Neural progenitor cell (in vitro differentiated cells): ENCODE results near the gene FBXO39. TPM values are rescaled to one million over a fixed set of nuclear protein-coding genes. Genes with fewer than 3 reads are reported as not detected.

Experiments
- DNase-seq: peaks from one replicate; pipeline ENCODE4 v3.0.0-alpha.2; 2016; ENCODE audit warnings: low spot score
- H2AFZ ChIP-seq: fragments of 200-600 bp; sonication (generic); replicated peaks from 2 replicates; pipeline ENCODE4 v1.6.1; 2016; ENCODE audit warnings: antibody characterized with exemption
- H3F3A ChIP-seq: fragments of 200-600 bp; sonication (generic); 2 replicates; pipeline ENCODE4 v1.6.1; 2016; ENCODE audit warnings: antibody characterized with exemption, low read depth
- H3K27ac ChIP-seq: fragments of 200-600 bp; sonication (generic); 2 replicates; pipeline ENCODE4 v1.5.1; 2016; ENCODE audit warnings: mild to moderate bottlenecking
- H3K27me3 ChIP-seq: fragments of 200-600 bp; sonication (generic); 2 replicates; pipeline ENCODE4 v1.6.1; 2016; ENCODE audit warnings: mild to moderate bottlenecking, moderate library complexity
- H3K36me3 ChIP-seq: fragments of 200-600 bp; sonication (generic); 2 replicates; pipeline ENCODE4 v1.5.1; 2016
- H3K4me1 ChIP-seq: fragments of 200-600 bp; sonication (generic); 2 replicates; pipeline ENCODE4 v1.6.1; 2016; ENCODE audit warnings: mixed run types
- H3K4me2 ChIP-seq: fragments of 200-600 bp; sonication (generic); 2 replicates; pipeline ENCODE4 v1.6.1; 2016
- H3K4me3 ChIP-seq: fragments of 200-600 bp; sonication (generic); 2 replicates; pipeline ENCODE4 v1.5.1; 2016
- H3K79me2 ChIP-seq: fragments of 200-600 bp; sonication (generic); 2 replicates; pipeline ENCODE4 v1.6.1; 2016; ENCODE audit warnings: low read depth
- H3K9ac ChIP-seq: fragments of 200-600 bp; sonication (generic); 2 replicates; pipeline ENCODE4 v1.6.1; 2016
- H3K9me3 ChIP-seq: fragments of 200-600 bp; sonication (generic); 2 replicates; pipeline ENCODE4 v1.5.1; 2016; ENCODE audit warnings: low read depth
- H4K20me1 ChIP-seq: fragments of 200-600 bp; sonication (generic); 2 replicates; pipeline ENCODE4 v1.6.1; 2016; ENCODE audit warnings: low read depth
- H3K27ac Mint-ChIP-seq: 3 replicates; pipeline ENCODE4 v1.8.0; 2021; ENCODE audit warnings: mixed read lengths
- H3K27me3 Mint-ChIP-seq: 2 replicates; pipeline ENCODE4 v1.8.0; 2022; ENCODE audit warnings: low read depth, mild to moderate bottlenecking, inconsistent platforms, moderate library complexity, mixed read lengths; ENCODE audit not compliant: insufficient read depth
- H3K36me3 Mint-ChIP-seq: 3 replicates; pipeline ENCODE4 v1.8.0; 2021; ENCODE audit warnings: mixed read lengths
- H3K4me1 Mint-ChIP-seq: 3 replicates; pipeline ENCODE4 v1.8.0; 2021; ENCODE audit warnings: mixed read lengths
- H3K4me3 Mint-ChIP-seq: 3 replicates; pipeline ENCODE4 v1.8.0; 2021; ENCODE audit warnings: mild to moderate bottlenecking, moderate library complexity, mixed read lengths
- H3K9me3 Mint-ChIP-seq: 3 replicates; pipeline ENCODE4 v1.8.0; 2020; ENCODE audit warnings: mixed read lengths
- EZH2 ChIP-seq: fragments of 200-600 bp; sonication (generic); IDR thresholded peaks from 2 replicates; pipeline ENCODE4 v1.6.1; 2017; ENCODE audit warnings: antibody characterized with exemption, mild to moderate bottlenecking, moderate library complexity
- EZH2phosphoT487 ChIP-seq: fragments of 200-600 bp; sonication (generic); IDR thresholded peaks from 2 replicates; pipeline ENCODE4 v1.6.1; 2017; ENCODE audit warnings: antibody characterized with exemption
- total RNA-seq: library from RNA; depleted of rRNA; stranded (reverse); fragments of >200 nt; gene quantifications from 2 replicates; pipeline ENCODE4 v1.2.3, GENCODE V29; 2015; ENCODE audit warnings: low replicate concordance
- TF ChIP-seq, protein P1 (sequence below): fragments of 200-600 bp; sonication (generic); IDR thresholded peaks from 2 replicates; pipeline ENCODE4 v1.5.1; 2017; ENCODE audit warnings: antibody characterized with exemption, mild to moderate bottlenecking

The FBXO39 gene
- total RNA-seq, 1 donor from 2014 or later = not detected

DNA sequence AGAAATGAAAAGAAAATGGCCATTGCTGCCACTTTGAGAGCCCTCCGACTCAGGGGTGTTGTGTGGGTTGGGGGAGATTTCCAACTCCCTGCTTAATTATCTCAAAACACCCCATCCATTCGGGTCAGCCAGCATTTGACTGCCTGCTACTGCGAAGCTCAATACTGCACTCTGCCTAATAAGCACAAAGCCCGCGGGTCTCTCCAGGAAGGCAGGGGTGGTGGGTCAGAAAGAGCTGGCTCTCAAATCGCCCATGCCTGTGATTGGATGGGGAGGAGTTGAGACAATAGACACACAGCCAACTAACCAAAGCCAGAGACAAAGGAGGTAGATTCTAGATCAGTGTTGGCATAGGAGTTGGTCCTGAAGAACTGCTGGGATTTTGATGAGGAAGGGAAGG, 22.5 kb upstream of the FBXO39 start:
- no peaks in the 10 kb centered on the region for H4K20me1 ChIP-seq
- peaks cover 27% of the 10 kb centered on the region for H3K4me1 Mint-ChIP-seq
- H3K36me3 ChIP-seq = no peaks in the 10 kb centered on the region
- peak; percentile 61 for DNase-seq
- H3K27me3 Mint-ChIP-seq = peaks cover 8% of the 10 kb centered on the region
- peaks cover 20% of the 10 kb centered on the region for H3K4me1 ChIP-seq
- H3K36me3 Mint-ChIP-seq = no peaks in the 10 kb centered on the region
- no peak overlapping the region for H3K27ac ChIP-seq
- no peak overlapping the region for H3K4me2 ChIP-seq
- peaks cover 8% of the 10 kb centered on the region for H3F3A ChIP-seq
- no peaks in the 10 kb centered on the region for H3K79me2 ChIP-seq
- no peaks in the 10 kb centered on the region for H3K9me3 ChIP-seq
- peak overlapping the region; percentile 89 for H3K27ac Mint-ChIP-seq
- TF ChIP-seq EZH2 (no peak), EZH2phosphoT487 (no peak)
- TF ChIP-seq, protein P1, sequence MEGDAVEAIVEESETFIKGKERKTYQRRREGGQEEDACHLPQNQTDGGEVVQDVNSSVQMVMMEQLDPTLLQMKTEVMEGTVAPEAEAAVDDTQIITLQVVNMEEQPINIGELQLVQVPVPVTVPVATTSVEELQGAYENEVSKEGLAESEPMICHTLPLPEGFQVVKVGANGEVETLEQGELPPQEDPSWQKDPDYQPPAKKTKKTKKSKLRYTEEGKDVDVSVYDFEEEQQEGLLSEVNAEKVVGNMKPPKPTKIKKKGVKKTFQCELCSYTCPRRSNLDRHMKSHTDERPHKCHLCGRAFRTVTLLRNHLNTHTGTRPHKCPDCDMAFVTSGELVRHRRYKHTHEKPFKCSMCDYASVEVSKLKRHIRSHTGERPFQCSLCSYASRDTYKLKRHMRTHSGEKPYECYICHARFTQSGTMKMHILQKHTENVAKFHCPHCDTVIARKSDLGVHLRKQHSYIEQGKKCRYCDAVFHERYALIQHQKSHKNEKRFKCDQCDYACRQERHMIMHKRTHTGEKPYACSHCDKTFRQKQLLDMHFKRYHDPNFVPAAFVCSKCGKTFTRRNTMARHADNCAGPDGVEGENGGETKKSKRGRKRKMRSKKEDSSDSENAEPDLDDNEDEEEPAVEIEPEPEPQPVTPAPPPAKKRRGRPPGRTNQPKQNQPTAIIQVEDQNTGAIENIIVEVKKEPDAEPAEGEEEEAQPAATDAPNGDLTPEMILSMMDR = no peak
- H3K27me3 ChIP-seq = no peaks in the 10 kb centered on the region
- H3K4me3 Mint-ChIP-seq = peak overlapping the region; percentile 57
- H2AFZ ChIP-seq = peak overlapping the region; percentile 17
- no peak overlapping the region for H3K9ac ChIP-seq
- no peaks in the 10 kb centered on the region for H3K9me3 Mint-ChIP-seq
- no peak overlapping the region for H3K4me3 ChIP-seq

DNA sequence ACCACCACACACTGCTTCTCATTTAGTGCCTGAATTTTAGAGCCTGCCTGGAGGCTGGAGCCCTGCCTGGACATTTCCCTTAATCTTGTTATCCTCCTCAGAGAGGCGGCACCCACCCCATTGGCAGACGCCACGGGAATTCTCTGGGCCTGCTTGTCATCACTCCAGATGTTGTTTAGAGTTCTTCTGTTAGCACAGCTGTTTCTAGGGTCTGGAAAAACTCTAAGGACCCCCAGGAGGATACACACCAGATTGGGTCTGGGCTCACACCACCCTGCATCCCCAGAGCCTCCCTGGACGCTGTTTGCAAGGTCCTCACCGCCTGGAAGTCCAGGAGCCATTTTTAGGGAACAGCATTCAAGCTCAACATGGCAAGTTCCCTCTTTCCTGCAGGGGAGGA, 20.7 kb upstream of the FBXO39 start:
- peak overlapping the region; percentile 55 for H3K27ac Mint-ChIP-seq
- H3K4me2 ChIP-seq = no peak overlapping the region
- H3K27ac ChIP-seq = no peak overlapping the region

DNA sequence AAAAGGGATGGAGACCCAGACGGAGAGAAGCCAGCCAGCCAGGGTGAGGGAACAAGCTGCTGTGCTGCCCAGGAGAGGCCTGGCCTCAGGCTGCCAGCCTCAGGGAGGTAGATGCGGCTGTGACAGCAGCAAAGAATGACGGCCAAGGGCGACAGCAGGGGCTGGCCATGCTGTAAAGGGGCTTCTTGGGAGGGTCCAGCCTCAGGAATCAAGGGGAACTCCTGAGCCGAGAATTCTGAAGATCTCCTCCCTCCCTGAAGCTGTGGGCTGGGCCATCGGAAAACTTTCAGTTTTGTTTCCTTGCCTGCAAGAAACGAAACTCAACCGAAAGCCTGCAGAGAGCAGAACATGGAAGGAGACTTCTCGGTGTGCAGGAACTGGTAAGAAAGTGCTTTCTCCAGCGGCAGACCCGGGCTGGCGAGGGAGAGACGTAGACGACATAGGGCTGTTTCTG, 20.3 kb upstream of the FBXO39 start, which contains the start of gene XAF1:
TSS of gene XAF1 (plus strand) at position 316 of the 454 bp plus-strand sequence. CDS start at position 349, 33 bp downstream.
- peaks cover 8% of the 10 kb centered on the region for H3F3A ChIP-seq
- no peak within 1 kb of the TSS for H3K27ac ChIP-seq
- no peak within 1 kb of the TSS for H3K9ac ChIP-seq
- no peak within 1 kb of the TSS for H3K4me3 Mint-ChIP-seq
- no peaks in the 10 kb centered on the region for H3K79me2 ChIP-seq
- no peaks in the 10 kb centered on the region for H4K20me1 ChIP-seq
- H3K36me3 Mint-ChIP-seq = no peaks in the 10 kb centered on the region
- H3K27ac Mint-ChIP-seq = peak within 1 kb of the TSS; percentile 55
- peaks cover 27% of the 10 kb centered on the region for H3K4me1 Mint-ChIP-seq
- DNase-seq = no peak
- no peak within 1 kb of the TSS for H3K4me2 ChIP-seq
- no peak within 1 kb of the TSS for H3K4me3 ChIP-seq
- H3K36me3 ChIP-seq = no peaks in the 10 kb centered on the region
- no peaks in the 10 kb centered on the region for H3K9me3 Mint-ChIP-seq
- peaks cover 20% of the 10 kb centered on the region for H3K4me1 ChIP-seq
- H3K27me3 ChIP-seq = no peaks in the 10 kb centered on the region
- H3K9me3 ChIP-seq = no peaks in the 10 kb centered on the region
- H2AFZ ChIP-seq = peak within 1 kb of the TSS; percentile 17
- TF ChIP-seq, protein P1 = no peak
- TF ChIP-seq EZH2phosphoT487 (no peak), EZH2 (no peak)
- peaks cover 11% of the 10 kb centered on the region for H3K27me3 Mint-ChIP-seq

More for the DNA sequence above, 20.7 kb upstream of the FBXO39 start:
- Histone ChIP-seq H3K9me3 (no peaks in the 10 kb centered on the region), H2AFZ (peak overlapping the region; percentile 17), H3K4me1 (peaks cover 20% of the 10 kb centered on the region), H3K27me3 (no peaks in the 10 kb centered on the region), H3K4me3 (no peak overlapping the region), H3F3A (peaks cover 8% of the 10 kb centered on the region), H3K79me2 (no peaks in the 10 kb centered on the region), H4K20me1 (no peaks in the 10 kb centered on the region), H3K9ac (no peak overlapping the region), H3K36me3 (no peaks in the 10 kb centered on the region)
- Mint-ChIP-seq H3K4me1 (peaks cover 27% of the 10 kb centered on the region), H3K27me3 (peaks cover 9% of the 10 kb centered on the region), H3K4me3 (no peak overlapping the region), H3K36me3 (no peaks in the 10 kb centered on the region), H3K9me3 (no peaks in the 10 kb centered on the region)
- peak; percentile 18 for DNase-seq
- TF ChIP-seq EZH2phosphoT487 = no peak
- no peak for TF ChIP-seq EZH2
- TF ChIP-seq, protein P1 = no peak
